Activated CD8-positive, alpha-beta memory T cell treated with anti-CD3 and anti-CD28 coated beads for 48 hours (primary cell): ENCODE measurements around the gene TES.
"Not testable (repeated sequence)": the region's sequence is repeated elsewhere in the genome, so short reads cannot be mapped to it uniquely, and the experiment has no call there.

Source experiments
- DNase-seq, 3 experiments: peaks; one replicate each; pipeline ENCODE4 v3.0.0-alpha.2; 2020; ENCODE audit warnings: low read depth in 2 of 3, low spot score in 2 of 3

Gene TES

GRCh38 chr7:116280803-116281202 lies 70.5 kb downstream of the TES start:
- no peak for DNase-seq

DNA sequence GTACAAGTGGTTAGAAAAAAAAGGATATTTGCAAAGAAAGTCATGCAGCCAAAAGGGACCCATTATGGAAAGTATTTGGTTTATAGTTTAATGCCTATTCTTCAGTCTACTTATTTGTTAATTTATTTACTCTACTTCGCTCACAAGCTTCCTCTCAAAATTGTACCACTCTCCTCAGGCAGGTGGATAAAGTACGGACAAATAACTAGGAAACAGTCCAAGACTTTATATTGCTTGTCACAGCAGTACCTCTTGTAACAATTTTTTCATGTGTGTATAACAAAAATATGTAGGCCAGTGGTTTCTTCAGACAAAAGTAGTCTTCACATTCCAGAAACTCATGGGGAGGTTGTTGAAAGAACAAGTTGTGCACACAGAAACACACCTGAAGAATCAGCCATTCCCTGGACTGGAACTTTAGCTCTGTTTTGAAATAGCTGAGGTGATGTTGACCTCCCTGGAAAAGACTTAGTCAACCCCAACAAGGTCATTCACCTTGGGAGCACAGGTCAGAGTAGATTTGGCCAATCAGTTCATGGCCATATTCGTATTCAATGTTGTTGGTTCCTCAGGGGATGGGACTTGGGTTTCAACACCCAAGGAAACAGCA lies 73.4 kb downstream of the TES start:
- DNase-seq: no peak

GRCh38 chr7:116284390-116284789 lies 74.1 kb downstream of the TES start:
- no peak for DNase-seq

DNA sequence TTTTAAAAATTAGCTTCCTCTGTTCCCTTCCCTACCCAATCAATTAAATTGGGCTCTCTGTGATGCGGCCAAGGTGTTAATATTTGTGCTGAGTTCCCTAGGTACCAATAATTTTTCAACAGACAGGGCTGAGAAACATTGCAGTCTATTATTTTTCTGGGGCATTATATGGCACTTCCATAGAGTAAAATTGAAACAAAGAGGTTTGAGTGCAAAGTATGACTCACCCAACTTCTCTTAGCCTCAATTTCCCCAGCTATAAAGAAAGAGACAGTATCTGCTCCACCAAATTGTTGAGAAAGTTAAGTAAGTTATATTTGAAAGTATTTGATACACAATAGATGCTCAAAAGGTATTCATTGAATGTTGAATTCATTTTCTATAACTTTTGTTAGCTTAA lies 74.9 kb downstream of the TES start:
- DNase-seq: no peak

DNA sequence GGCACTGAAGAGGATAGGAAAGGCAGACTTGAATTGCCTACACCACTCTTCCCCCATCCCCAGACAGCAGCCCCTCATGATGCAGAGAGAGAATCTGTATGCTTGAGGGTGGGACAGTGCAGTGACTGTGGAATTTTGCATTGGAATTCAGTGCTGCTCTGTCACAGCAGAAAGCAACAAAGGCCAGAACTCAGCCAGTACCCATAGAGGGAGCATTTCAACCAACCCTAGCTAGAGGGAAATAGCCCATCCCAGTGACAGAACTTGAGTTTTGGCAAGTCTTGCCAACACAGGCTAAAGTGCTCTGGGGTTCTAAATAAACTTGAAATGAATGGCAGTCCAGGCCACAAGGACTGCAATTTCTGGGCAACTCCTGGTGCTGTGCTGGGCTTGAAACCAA lies 80.4 kb downstream of the TES start:
- no peak for DNase-seq

DNA sequence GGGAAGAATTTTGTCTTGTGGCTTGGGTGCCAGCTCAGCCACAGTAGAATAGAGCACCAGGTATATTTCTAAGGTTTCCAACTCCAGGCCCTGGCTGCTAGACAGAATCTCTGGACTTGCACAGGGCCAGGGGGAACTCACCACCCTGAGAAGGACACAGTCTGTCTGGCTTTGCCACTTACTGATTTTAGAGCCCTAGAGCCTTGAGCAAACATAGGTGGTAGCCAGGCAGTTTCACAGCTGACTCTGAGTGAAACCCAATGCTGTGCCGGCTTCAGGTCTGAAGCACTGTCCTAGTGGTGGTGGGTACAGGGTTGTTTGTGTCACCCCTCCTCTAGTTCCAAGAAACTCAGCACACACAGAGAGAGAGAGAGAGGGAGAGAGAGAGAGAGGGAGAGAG lies 81.6 kb downstream of the TES start:
- no peak for DNase-seq

GRCh38 chr7:116292381-116292780 lies 82.0 kb downstream of the TES start:
- no peak for DNase-seq

DNA sequence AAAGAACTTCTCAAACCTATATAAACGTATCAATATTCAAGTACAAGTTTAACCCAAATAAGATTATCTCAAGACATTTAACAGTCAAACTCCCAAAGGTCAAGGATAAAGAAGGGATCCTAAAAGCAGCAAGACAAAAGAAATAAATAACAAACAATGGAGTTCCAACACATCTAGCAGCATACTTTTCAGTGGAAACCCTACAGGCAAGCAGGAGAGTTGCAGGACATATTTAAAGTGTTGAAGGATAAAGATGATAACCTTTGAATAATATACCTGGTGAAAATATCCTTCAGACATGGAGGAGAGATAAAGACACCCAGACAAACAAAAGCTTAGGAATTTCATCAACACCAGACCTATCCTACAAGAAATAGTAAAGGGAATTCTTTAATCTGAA lies 82.8 kb downstream of the TES start:
- no peak for DNase-seq

GRCh38 chr7:116293633-116294032 lies 83.3 kb downstream of the TES start:
- DNase-seq: no peak

GRCh38 chr7:116295903-116296302 lies 85.6 kb downstream of the TES start:
- DNase-seq: not testable (repeated sequence)

DNA sequence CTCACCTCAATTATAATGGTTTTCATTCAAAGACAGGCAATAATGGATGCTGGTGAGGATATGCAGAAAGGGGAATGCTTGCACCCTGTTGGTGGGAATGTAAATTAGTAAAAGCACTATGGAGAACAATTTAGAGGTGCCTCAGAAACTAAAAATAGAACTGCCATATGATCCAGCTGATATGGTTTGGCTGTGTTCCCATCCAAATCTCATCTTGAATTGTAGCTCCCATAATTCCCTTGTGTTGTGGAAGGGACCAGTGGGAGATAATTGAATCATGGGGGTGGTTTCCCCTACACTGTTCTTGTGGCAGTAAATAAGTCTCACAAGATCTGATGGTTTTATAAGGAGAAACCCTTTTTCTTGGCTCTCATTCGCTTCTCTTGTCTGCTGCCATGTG lies 87.7 kb downstream of the TES start:
- no peak for DNase-seq

- DNase-seq: no peak
These were observed 88.2 kb downstream of the TES start for GRCh38 chr7:116298576-116298975.

GRCh38 chr7:116305485-116306408 lies 95.4 kb downstream of the TES start:
- no peak for DNase-seq

DNA sequence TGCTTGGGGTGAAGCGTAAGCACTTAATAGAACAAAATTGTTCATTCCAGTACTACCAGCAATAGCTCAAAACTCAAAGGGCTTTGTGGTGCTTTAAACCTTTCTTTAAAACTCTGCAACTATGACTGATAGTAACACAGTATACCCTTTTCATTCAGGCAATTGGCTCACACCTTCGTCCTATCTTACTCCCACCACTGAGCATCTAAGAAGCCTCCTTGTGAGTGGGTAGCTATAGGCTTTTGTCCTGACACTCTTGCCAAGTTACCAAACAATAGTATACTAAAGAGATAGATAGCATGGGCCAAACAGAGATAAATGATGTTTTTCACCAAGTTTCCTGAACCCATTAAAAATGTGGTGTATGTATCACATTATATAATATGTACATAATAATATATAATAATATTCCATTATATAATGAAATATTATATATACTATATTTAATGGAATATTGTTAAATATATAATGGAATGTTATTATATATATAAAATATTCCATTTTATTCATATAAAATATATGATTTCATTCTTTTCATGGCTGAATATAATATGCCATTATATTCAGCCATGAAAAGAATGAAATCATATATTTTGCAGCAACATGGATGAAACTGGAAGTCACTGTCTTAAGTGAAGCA lies 96.2 kb downstream of the TES start:
- DNase-seq: no peak

DNA sequence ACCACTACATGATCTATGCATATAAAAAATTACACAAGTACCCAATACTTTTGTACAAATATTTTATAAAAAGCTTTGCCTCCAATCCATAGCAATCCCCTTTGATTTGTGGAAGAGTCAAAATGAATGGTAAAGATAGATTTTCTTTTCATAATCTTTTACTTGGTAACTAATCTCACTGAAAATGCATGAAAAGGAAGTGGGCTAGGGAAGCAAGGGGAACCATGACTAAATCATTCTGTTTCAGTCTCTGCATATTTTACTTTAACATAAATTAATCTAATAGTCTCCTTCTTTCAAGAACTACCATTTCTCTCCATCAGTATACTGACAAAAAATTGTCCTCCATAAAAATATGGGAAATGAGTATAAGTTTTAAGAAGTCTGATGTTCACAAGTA lies 96.9 kb downstream of the TES start:
- no peak for DNase-seq
